Stimulated activated CD4-positive, alpha-beta T cell treated with anti-CD3 and anti-CD28 coated beads, Interleukin-2, amount 100 ng/mL, for 48 hours (primary cell): ENCODE measurements around the gene LRRK1.

Experiments
- DNase-seq, 2 donors: peaks; one replicate each; pipeline ENCODE4 v3.0.0-alpha.2; 2020

Gene LRRK1

DNA sequence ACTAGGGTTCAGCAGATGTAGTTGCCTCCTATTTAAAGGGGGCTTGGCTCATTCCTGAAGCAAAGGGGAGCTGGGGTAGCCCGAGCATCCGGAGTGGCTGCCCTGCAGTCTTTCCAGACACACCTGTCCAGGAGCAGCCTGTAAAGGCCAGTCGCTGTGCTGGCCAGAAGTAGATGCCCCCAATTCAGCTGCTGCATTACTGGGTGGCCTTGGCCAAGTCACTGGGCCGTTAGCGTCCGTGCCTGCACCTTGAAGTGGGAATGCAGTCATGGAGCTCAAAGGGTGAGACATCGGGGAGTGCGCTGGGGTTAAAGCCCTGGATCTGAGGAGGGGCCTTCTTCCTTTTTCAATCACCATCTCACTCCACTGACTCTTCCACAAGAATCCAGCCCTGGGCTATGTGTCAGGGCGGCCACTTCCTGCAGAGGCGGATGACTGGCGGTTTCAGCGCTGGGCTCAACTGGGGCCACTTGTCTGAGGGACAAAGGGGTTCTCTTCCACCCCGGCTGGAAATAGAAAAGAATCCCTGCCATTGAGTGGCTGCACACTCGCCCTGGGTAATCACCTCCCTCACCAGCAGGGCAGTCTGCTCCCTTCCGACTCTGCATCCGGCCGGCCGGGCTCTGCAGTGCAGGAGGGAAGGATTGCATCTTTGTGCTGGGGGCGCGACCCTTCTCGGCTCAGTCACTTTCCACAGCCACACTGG lies 27.7 kb upstream of the LRRK1 start:
- no peak for DNase-seq

DNA sequence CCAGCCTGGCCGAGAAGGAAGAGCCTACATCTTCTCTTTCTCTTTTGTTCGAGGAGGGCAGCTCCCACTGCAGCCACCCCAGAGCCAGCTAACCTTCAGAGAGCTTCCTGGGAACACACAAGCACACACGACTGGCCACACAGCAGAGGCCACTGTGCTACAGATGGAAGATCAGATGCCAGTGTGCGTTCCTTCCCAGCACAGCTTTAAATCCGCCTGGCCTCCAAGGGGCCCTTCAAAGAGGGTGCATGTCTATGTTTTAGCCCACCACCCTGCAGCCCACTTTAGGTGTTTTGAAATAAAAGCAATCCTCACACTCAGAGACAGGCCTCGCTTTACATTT lies 27.2 kb upstream of the LRRK1 start:
- no peak for DNase-seq

DNA sequence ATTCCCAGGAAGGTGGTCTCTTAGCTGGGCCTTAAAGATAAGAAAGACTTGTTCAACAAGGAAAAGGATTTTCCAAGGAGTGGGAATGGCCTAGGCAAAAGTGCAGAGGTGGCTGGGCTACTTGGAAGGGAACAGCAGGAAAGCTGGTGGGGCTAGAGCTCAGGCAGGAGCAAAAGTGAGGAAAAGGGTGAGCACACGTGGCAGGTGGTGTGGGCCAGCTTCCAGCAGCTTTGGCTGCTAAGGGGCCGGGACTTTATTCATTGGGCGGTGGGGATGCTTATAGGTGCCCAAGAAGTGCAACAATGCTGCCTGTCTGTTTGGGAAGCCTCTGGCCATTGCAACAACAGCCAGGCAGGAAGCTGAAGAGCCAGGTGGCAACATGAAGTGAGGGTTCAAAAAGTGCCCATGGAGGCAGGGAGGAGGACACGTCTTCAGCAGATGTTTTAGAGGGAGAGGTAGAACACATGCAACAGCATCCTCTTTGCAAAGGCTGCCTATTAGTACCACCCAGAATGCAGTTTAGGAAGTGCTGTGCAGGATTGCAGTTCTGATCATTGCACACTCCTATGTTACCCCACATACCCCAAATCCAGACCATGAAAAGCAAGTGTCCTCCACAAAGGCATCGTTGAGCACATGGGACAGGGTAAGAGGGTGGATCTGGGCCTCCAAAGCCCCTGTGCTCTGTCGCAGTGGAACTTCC lies 25.7 kb upstream of the LRRK1 start:
- DNase-seq, result no peak

DNA sequence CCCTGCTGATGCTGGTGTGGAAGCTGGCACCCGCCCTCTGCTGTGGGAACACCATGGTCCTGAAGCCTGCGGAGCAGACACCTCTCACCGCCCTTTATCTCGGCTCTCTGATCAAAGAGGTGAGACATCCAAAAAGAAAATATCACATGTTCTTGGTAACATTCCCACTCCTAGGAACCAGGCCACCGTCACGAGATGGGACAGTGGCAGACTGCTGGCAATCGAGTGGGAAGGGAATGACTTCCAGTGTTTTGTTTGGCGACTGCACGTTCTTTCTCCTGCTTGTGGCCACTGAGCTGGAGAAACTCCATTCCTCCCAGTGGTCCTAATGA lies 25.2 kb upstream of the LRRK1 start:
- no peak for DNase-seq

DNA sequence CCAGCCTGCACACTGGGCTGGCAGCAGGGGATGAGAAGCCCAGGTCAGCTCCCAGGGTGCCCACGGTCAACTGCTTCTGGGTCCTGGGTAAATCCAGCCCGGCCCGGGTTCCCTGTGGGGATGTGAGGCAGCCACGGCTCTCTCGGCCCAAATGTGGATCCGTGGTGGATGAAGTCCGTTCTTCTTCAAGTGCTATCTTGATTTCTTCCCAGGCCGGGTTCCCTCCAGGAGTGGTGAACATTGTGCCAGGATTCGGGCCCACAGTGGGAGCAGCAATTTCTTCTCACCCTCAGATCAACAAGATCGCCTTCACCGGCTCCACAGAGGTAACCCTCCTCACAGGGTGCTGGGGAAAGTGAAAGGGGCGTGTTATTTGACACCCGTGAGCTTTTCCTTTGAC lies 23.4 kb upstream of the LRRK1 start:
- no peak for DNase-seq

DNA sequence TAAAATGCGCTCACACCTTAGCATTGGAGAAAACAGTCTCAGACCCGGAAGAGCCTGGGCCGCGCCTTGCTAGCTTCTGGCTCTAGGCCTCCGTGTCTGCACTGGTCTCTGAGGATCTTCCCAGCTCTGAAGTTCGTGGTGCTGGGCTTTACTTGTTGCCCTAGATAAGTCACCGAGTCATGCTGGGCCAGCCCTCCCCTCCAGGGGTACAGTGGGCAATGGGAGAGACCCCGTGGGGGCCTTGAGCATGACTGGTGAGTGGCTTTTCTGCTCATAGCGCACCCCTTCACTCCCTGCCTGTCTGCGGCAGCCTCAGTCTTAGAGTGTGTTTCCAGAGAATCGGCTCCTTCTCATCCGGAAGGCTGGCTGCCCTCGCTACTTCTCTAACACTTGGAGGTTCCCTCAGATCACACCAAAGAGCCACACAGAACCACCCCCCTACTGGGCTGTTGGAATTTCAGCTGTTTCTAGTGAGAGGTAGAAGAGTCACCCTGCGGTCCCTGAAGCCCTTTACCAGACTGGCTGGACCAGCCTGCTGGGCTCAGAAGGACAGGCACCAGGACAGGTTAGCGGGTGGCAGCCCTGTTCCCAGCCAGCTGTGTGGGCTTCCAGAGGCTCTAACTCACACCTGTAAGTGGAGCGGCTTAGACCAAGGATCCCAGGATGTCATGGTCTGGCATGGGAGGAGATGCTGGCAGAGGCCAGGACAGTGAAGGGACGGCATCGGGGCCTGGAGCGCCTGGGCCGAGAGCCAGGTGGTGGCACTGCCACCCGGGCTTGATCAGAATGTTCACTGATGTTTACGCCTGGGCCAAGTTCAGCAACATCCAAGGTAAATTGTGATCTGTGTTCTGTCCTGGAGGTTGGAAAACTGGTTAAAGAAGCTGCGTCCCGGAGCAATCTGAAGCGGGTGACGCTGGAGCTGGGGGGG lies 21.7 kb upstream of the LRRK1 start:
- no peak for DNase-seq

DNA sequence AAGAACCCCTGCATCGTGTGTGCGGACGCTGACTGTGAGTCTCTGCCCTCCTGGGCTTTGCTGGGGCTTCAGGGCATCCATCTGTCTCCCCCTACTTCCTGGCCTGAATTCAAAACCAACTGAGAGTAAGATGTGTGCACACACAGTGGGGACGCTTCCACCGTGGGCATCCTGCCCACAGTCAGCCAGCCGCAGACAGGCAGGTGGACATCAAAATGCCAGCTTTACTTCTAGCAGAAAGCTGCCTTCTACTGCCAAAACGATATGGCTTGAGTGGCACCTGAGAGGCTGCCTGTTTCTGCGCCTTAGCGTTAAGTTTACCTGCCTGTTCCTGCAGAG lies 21.0 kb upstream of the LRRK1 start:
- no peak for DNase-seq

DNA sequence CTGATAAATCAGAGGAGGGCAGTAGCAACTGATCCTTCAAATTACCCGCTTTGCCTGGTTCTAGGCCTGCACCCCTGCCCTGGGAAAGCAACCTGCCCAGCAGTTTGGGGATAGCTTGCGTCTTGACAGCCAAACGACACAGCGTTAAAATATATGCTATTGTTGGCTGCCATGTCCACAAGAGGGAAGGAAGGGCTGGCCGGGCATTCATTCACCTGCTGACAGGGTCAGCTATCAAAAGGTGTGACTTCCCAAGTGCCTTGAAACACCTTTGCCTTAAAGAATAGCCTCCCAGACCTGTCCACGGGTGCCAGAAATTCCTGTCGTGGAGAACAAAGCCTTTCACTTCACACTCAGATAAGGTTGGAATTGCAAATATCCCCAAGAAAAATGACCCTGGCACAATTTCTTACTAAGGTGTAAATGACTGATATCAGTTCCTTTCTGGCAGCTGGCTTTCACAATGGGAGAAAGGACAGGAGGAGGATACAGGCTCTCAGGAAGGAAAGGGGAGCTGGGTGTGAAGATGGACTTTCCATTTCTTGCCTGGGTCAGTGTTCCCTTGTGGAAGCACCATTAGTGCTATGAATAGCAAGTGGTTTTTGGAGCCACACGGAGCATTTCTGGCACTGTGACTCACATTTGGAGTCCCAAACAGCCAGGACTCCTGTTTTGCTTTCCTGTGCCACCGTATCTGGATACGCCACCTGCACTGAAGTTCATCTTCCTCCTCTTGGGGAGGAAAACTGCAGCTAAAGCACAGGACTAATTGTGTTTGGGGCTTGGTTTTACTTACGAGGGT lies 20.3 kb upstream of the LRRK1 start:
- no peak for DNase-seq

DNA sequence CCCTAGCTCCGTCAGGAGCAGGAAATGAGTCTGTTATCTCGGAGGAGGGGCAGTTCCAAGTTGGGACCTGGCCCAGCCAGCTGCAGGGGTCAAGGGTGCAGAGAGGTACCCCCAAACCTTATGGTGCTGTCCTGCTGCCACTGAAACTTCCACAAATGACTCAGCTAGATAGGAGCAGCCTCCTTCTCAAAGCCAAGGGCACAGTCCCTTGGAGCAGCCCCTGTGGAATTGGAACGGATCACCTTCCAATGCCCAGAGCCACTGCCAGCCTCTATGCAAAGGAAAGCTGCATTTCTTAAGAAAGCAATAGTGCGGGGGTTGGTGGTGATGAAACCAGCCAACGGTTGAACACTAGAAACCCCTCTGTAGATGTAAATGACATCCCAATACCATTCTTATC lies 19.6 kb upstream of the LRRK1 start:
- no peak for DNase-seq

DNA sequence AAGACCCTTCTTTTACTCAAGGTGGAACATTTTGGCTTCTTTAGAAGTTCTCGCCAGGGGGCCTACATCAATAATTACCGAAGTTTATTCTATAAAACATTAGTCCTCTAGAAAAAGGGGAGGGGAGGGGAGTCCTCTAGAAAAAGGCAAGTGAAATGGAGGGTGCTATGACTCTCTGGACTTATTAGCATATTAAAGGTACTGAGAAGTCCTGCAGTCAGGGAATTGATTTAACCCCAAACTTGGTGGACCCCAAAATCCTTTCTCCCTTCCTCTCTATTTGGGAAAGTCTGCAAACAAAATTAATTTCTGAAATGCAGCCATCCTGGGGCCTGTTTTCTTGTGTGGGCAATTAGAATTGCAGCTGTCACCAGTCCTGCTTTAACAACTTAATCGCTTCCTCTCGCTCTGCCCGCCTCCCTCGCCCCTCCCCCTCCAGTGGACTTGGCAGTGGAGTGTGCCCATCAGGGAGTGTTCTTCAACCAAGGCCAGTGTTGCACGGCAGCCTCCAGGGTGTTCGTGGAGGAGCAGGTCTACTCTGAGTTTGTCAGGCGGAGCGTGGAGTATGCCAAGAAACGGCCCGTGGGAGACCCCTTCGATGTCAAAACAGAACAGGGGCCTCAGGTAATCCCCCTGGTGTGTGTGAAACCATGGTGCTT lies 18.9 kb upstream of the LRRK1 start:
- no peak for DNase-seq

DNA sequence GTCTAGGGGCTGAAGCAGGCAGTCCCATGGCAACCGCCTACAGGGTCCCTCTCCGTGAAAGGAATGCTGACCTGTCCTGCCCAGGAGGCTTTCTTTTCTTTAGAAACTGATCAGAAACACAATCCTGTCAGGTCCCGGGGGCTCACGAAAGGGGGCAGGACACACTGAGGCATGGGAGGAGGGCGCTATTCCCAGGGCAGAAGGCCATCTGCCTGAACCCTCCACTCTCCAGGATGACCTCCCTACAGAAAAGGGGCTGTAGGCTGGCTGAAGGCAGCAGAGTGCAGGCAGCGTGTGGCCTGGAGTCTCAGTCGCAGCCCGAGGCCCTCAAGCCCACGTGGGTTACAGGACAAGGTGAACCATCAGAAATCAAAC lies 18.4 kb upstream of the LRRK1 start:
- no peak for DNase-seq

DNA sequence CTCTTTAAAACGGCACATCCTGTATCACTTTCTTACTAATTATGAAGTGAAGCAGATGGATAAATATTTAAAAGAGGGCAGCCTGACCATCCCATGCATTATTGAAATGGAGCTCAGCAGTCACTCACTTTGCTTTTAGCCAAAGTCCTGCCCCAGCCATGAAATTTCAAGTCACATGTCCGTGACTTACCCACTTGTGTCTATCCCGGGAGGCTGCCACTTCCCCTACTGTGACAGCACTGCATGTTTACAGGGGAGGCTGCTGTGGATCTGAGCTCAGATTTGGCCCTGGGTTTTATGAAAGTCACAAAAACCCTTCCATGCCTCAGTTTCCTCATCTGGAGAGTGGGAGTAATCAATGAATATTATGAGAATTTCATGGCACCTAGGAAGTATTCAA lies 17.9 kb upstream of the LRRK1 start:
- no peak for DNase-seq

DNA sequence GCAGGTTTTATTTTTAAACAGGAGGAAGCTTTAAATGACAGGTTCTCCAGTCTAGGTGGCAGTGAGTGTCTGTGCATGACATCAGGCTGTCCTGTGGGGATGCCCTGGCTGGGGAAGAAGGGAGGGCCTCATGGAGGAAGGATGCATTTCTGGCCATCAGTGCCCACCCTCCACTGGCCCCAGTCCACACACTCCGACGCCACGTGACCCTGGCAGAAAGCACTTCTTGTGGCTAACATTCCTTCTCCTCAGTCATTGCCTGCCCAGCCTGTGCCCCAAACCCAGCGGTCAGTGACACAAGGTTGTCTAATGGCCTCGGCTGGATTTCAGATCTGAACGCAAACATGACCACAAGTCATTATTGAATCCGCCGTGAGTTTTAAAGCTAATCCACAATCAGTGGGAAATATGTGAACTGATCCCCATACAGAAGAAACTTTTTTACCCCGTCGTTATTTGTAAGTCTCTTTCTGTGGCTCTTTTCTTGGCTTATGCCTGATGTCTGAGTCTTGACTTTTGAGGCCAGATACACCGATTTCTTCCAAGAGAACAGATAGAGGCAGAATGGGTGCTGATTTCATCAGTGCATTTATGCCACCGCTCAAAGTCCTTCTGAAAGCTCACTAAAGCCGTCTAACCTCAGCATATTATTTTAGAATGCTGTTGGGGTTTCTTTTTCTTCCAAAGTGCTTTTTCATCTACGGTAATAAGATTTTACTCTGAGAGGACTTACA lies 17.3 kb upstream of the LRRK1 start:
- DNase-seq, result no peak

DNA sequence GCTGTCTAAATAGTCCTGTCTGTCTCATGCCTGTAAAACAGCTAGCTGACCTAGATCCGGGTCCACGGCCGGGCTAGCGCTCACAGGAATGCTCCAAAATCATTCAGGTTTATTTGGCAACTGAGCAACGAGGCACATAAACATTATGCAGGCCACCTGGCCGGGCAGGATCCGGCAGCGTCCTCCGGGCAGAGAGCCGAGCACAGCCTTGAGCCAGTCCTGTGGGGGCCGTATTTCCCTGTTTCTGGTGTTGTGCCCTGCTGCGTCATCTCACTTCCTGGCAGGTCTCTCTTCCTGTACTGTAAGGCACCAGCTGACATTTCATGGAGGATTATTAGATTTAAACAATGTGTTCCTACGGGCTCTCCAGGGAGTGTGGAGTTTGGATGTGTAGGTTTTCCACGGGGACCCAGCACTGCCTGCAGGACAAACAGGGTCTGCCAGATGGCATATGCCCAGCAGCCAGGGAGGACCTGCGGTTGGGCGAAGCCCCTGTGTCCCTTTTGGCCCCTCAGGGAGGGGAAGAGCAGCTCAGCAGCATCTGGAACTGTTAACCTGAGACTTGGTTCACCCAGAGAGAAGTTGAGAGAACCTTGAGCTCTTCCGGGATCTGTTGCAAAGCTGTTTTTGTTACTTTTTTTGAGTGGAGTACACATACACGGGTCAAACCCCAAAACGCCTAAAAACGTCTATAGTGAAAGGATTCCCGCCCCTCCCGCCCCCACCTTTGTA lies 16.6 kb upstream of the LRRK1 start:
- no peak for DNase-seq

DNA sequence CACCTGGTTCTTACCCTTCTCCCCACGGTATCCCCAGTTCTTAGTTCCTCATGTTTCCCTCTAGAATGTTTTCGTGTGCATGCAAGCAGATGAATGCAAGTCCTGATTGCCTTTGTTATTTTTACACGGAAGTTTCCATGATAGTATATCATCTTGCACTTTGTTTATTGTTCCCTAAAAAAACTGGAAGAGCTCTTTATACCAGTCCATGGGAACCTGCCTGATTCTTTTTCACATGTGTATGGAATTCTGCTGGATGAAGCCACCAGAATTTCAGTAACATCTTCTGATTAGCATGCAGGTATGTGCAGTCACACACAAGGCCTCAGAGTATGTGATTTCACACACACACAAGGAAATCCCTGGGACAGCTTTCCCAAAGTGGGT lies 16.0 kb upstream of the LRRK1 start:
- DNase-seq, result no peak

DNA sequence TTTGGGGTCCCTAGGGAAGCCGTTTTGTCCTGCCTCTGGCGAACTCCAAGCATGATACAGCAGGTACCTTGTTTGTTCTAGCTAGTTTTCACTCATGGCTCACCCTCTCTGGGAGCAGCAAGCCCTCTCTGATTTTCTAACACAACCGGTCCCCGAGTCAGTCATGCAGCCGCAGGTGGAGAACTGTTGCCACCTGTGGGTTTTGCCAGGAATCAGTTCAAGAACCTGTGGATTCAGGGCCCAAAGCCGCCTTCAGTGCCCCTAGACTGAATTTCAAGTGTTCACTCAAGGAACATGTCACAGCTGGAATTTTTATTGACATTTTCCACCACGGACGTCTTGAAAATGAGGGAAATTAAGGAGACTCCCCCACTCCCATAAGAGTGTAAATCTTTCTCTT lies 13.3 kb upstream of the LRRK1 start:
- no peak for DNase-seq

DNA sequence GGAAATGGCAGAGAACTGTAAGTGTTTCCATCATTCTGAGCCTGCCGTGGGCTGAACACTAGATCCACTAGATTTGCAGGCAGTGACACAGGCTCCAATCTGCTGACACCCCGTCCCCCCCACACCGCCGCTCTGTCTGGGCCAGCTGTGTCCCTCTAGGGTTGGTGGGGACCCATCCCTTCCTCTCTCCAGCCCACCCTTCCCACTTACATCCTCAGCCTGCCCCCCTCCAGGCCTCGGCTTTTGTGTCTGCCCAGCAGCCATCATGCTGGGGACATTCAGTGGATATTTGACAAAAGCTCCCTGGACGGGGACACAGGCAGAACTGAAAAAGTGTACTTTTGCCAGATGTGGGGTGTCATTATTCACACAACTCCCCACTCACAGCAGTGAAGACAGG lies 10.7 kb upstream of the LRRK1 start:
- no peak for DNase-seq

DNA sequence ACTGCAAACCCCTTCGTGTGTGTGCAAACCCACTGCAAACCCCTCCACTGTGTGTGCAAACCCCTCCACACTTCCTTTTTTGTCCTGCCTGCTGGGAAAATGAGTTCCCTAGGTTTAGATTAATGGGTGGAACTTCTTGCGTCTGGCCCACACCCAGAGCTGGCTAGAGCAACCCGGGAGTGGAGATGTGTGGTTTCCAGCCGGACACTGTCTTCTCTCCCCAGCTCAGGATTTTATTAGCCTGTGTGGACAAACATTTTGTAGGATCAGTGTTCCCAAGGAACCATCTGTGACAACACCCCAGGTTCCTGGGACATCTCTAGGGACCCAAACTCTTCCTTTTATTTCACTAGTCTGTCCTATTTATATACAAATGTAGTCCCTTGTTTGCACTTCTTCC lies 9.6 kb upstream of the LRRK1 start:
- DNase-seq, result no peak

DNA sequence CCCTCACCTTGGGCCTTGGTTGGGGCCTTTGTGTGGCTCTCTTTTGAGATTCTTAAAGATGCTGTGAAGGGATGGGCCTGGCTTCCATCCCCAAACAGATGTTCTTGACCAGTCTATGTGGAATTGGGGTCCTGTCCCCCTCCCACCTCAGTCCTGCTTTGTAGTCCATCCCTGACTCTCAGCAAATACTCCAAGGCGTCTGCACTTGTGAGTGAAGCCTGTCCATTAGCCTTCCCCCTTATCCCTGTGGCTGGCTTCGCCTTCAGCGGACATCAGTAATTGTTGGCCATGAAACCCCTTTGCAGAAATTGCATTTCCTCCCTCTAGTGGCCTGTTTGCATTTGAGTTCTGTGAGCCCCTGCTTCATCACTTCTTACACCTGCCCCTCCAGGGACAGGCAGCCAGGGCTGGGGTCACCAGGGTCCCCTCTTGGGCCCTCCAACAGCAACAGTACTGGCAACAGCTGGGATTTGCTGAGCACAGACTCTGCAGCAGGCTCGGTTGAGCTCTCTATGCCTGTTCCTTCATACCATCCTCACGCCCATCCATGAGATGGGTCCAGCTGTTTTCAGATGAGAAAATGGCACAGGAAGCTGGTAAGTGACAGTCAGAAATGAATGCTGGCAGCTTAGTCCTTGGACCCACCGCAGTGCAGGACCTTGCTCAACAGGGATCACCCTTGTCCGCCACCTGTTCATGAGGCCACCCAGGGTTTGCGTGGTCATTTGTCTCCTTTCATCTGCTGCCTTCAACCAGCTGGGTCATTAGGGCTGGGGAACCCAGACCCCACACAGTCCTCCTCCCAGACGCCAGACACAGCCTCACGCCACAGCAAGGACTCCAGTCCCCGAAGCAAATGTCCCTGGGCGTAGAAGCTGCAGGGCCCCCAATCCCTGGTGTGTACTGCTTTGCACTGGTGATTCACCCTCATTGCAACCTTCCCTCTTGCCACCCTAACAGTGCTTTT lies 8.9 kb upstream of the LRRK1 start:
- DNase-seq, result no peak

DNA sequence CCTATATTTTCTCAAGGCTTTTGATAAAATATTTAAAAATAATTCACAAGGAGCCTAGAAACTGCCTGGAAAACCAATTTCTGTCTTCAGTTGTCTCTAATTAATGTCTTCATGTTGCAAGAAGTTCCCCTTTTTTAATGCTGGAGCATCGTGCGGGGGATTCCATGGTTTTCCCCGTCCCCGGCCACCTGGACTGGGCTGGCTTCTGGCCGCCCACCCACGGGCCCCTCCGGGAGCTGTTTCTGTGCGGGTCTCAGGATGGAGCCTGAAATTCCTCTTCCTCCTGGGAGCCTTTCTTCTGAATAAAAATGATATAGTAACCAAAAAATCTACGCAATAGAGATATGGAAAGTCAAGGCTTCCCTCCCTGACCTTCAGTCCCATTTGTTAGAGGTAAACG lies 8.1 kb upstream of the LRRK1 start:
- DNase-seq, result no peak
